ENCODE measurements around the gene RIPOR3. TPM values are rescaled to one million over a fixed set of nuclear protein-coding genes. Genes with fewer than 3 reads are reported as not detected.
"Not testable (repeated sequence)": the region's sequence is repeated elsewhere in the genome, so short reads cannot be mapped to it uniquely, and the experiment has no call there.

The RIPOR3 gene
- polyA plus RNA-seq, 3 donors from 2014 or later, result 0.41 to 1.2 (median 1.0) TPM

- no peaks in the 10 kb centered on the region for H3K36me3 Mint-ChIP-seq
- H3K4me1 Mint-ChIP-seq, result no peaks in the 10 kb centered on the region
- no peak overlapping the region for H3K4me3 Mint-ChIP-seq
- H3K27ac Mint-ChIP-seq, result no peak overlapping the region
- H3K27me3 Mint-ChIP-seq (ENCODE audit: low read depth in 3 of 3), result peaks cover 3 to 6% (median 5%) of the 10 kb centered on the region in 3 donors
- no peaks in the 10 kb centered on the region for H3K9me3 Mint-ChIP-seq
- no peak for DNase-seq
These were observed 28.0 kb upstream of the RIPOR3 start for GRCh38 chr20:50719328-50719727.

GRCh38 chr20:50717974-50718761, 26.8 kb upstream of the RIPOR3 start:
- no peak overlapping the region for H3K27ac Mint-ChIP-seq

GRCh38 chr20:50717312-50717711, 26.0 kb upstream of the RIPOR3 start:
- peaks cover 3 to 8% (median 5%) of the 10 kb centered on the region in 3 donors for H3K27me3 Mint-ChIP-seq (ENCODE audit: low read depth in 3 of 3)
- H3K36me3 Mint-ChIP-seq, result no peaks in the 10 kb centered on the region
- no peaks in the 10 kb centered on the region for H3K4me1 Mint-ChIP-seq
- no peak overlapping the region for H3K4me3 Mint-ChIP-seq
- peaks cover 0 to 2% (median 0%) of the 10 kb centered on the region in 6 donors for H3K9me3 Mint-ChIP-seq
- no peak overlapping the region for H3K27ac Mint-ChIP-seq
- no peak for DNase-seq

More at GRCh38 chr20:50717974-50718761, 26.8 kb upstream of the RIPOR3 start:
- peaks cover 3 to 9% (median 5%) of the 10 kb centered on the region in 3 donors for H3K27me3 Mint-ChIP-seq (ENCODE audit: low read depth in 3 of 3)
- no peaks in the 10 kb centered on the region for H3K36me3 Mint-ChIP-seq
- DNase-seq, result no peak
- no peak overlapping the region for H3K4me3 Mint-ChIP-seq
- H3K9me3 Mint-ChIP-seq, result peaks cover 0 to 1% (median 0%) of the 10 kb centered on the region in 6 donors
- H3K4me1 Mint-ChIP-seq, result no peaks in the 10 kb centered on the region

- H3K9me3 Mint-ChIP-seq, result peaks cover 0 to 2% (median 0%) of the 10 kb centered on the region in 6 donors
- no peaks in the 10 kb centered on the region for H3K36me3 Mint-ChIP-seq
- H3K27ac Mint-ChIP-seq, result no peak overlapping the region
- H3K4me1 Mint-ChIP-seq, result no peaks in the 10 kb centered on the region
- H3K4me3 Mint-ChIP-seq, result no peak overlapping the region
- DNase-seq, result no peak
- peaks cover 3 to 12% (median 5%) of the 10 kb centered on the region in 3 donors for H3K27me3 Mint-ChIP-seq (ENCODE audit: low read depth in 3 of 3)
These were observed 25.2 kb upstream of the RIPOR3 start for GRCh38 chr20:50716518-50716917.

- H3K27ac Mint-ChIP-seq, result no peak overlapping the region
- H3K9me3 Mint-ChIP-seq, result peaks cover 0 to 2% (median 0%) of the 10 kb centered on the region in 6 donors
- no peaks in the 10 kb centered on the region for H3K36me3 Mint-ChIP-seq
- no peaks in the 10 kb centered on the region for H3K4me1 Mint-ChIP-seq
- DNase-seq, result no peak
- peaks cover 3 to 17% (median 6%) of the 10 kb centered on the region in 3 donors for H3K27me3 Mint-ChIP-seq (ENCODE audit: low read depth in 3 of 3)
- H3K4me3 Mint-ChIP-seq, result no peak overlapping the region
These were observed 24.4 kb upstream of the RIPOR3 start for GRCh38 chr20:50715694-50716093.

- H3K27me3 Mint-ChIP-seq (ENCODE audit: low read depth in 3 of 3), result peaks cover 1 to 16% (median 3%) of the 10 kb centered on the region in 3 donors
- DNase-seq, H3K27ac Mint-ChIP-seq, H3K36me3 Mint-ChIP-seq, H3K9me3 Mint-ChIP-seq, H3K4me1 Mint-ChIP-seq, H3K4me3 Mint-ChIP-seq: not testable (repeated sequence)
These were observed 23.1 kb upstream of the RIPOR3 start for GRCh38 chr20:50714426-50714825.

- peaks cover 1 to 16% (median 3%) of the 10 kb centered on the region in 3 donors for H3K27me3 Mint-ChIP-seq (ENCODE audit: low read depth in 3 of 3)
- DNase-seq, result no peak
- no peaks in the 10 kb centered on the region for H3K36me3 Mint-ChIP-seq
- H3K4me1 Mint-ChIP-seq, result no peaks in the 10 kb centered on the region
- H3K27ac Mint-ChIP-seq, result no peak overlapping the region
- no peak overlapping the region for H3K4me3 Mint-ChIP-seq
- peaks cover 0 to 2% (median 0%) of the 10 kb centered on the region in 6 donors for H3K9me3 Mint-ChIP-seq
These were observed 22.3 kb upstream of the RIPOR3 start for GRCh38 chr20:50713657-50714101.

- H3K4me3 Mint-ChIP-seq, result no peak overlapping the region
- H3K27me3 Mint-ChIP-seq (ENCODE audit: low read depth in 3 of 3), result peaks cover 1 to 16% (median 3%) of the 10 kb centered on the region in 3 donors
- H3K9me3 Mint-ChIP-seq, result peaks cover 0 to 2% (median 0%) of the 10 kb centered on the region in 6 donors
- no peak for DNase-seq
- no peaks in the 10 kb centered on the region for H3K36me3 Mint-ChIP-seq
- no peaks in the 10 kb centered on the region for H3K4me1 Mint-ChIP-seq
- no peak overlapping the region for H3K27ac Mint-ChIP-seq
These were observed 21.7 kb upstream of the RIPOR3 start for GRCh38 chr20:50712771-50713656.

- no peaks in the 10 kb centered on the region for H3K4me1 Mint-ChIP-seq
- H3K4me3 Mint-ChIP-seq, result no peak overlapping the region
- peaks cover 2 to 16% (median 4%) of the 10 kb centered on the region in 3 donors for H3K27me3 Mint-ChIP-seq (ENCODE audit: low read depth in 3 of 3)
- no peak overlapping the region for H3K27ac Mint-ChIP-seq
- DNase-seq, result no peak
- peaks cover 0 to 2% (median 0%) of the 10 kb centered on the region in 6 donors for H3K9me3 Mint-ChIP-seq
- no peaks in the 10 kb centered on the region for H3K36me3 Mint-ChIP-seq
These were observed 19.9 kb upstream of the RIPOR3 start for GRCh38 chr20:50711113-50711825.

GRCh38 chr20:50710492-50711063, 19.2 kb upstream of the RIPOR3 start:
- Mint-ChIP-seq H3K36me3 (no peaks in the 10 kb centered on the region), H3K9me3 (peaks cover 0 to 5% (median 0%) of the 10 kb centered on the region in 6 donors), H3K27me3 (ENCODE audit: low read depth in 3 of 3) (peaks cover 2 to 19% (median 4%) of the 10 kb centered on the region in 3 donors), H3K27ac (no peak overlapping the region), H3K4me3 (no peak overlapping the region), H3K4me1 (no peaks in the 10 kb centered on the region)
- no peak for DNase-seq

- H3K9me3 Mint-ChIP-seq, result peaks cover 0 to 5% (median 0%) of the 10 kb centered on the region in 6 donors
- no peaks in the 10 kb centered on the region for H3K4me1 Mint-ChIP-seq
- peaks cover 0 to 19% (median 7%) of the 10 kb centered on the region in 3 donors for H3K27me3 Mint-ChIP-seq (ENCODE audit: low read depth in 3 of 3)
- no peak overlapping the region for H3K27ac Mint-ChIP-seq
- no peak overlapping the region for H3K4me3 Mint-ChIP-seq
- no peaks in the 10 kb centered on the region for H3K36me3 Mint-ChIP-seq
- no peak for DNase-seq
These were observed 18.3 kb upstream of the RIPOR3 start for GRCh38 chr20:50709636-50709973.

- H3K36me3 Mint-ChIP-seq, result no peaks in the 10 kb centered on the region
- H3K27ac Mint-ChIP-seq, result no peak overlapping the region
- H3K27me3 Mint-ChIP-seq (ENCODE audit: low read depth in 3 of 3), result peaks cover 0 to 19% (median 7%) of the 10 kb centered on the region in 3 donors
- no peaks in the 10 kb centered on the region for H3K4me1 Mint-ChIP-seq
- DNase-seq, result no peak
- H3K4me3 Mint-ChIP-seq, result no peak overlapping the region
- peaks cover 0 to 5% (median 0%) of the 10 kb centered on the region in 6 donors for H3K9me3 Mint-ChIP-seq
These were observed 17.7 kb upstream of the RIPOR3 start for GRCh38 chr20:50708845-50709635.
